Loucy (cell line): Measurements from ENCODE around the gene KIF13A.

ENCODE experiments used
- EZH2phosphoT487 ChIP-seq: fragments of 200-600 bp; IDR thresholded peaks from 2 replicates; pipeline ENCODE4 v1.6.1; 2018; ENCODE audit warnings: antibody characterized with exemption, mild to moderate bottlenecking, moderate library complexity, borderline replicate concordance
- TF ChIP-seq, protein P1 (sequence below): fragments of 200-600 bp; sonication (generic); conservative IDR thresholded peaks from 2 replicates; pipeline ENCODE4 v1.5.1; 2014; ENCODE audit warnings: mild to moderate bottlenecking, antibody characterized with exemption, low read length

- TF ChIP-seq, protein P1, sequence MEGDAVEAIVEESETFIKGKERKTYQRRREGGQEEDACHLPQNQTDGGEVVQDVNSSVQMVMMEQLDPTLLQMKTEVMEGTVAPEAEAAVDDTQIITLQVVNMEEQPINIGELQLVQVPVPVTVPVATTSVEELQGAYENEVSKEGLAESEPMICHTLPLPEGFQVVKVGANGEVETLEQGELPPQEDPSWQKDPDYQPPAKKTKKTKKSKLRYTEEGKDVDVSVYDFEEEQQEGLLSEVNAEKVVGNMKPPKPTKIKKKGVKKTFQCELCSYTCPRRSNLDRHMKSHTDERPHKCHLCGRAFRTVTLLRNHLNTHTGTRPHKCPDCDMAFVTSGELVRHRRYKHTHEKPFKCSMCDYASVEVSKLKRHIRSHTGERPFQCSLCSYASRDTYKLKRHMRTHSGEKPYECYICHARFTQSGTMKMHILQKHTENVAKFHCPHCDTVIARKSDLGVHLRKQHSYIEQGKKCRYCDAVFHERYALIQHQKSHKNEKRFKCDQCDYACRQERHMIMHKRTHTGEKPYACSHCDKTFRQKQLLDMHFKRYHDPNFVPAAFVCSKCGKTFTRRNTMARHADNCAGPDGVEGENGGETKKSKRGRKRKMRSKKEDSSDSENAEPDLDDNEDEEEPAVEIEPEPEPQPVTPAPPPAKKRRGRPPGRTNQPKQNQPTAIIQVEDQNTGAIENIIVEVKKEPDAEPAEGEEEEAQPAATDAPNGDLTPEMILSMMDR = no peak
- TF ChIP-seq EZH2phosphoT487 = no peak
Observed at GRCh38 chr6:17966451-17966850, 21.0 kb downstream of the KIF13A start.
